PC-3 (cell line): Measurements from ENCODE around the gene C9.
"Not testable (repeated sequence)": the region's sequence is repeated elsewhere in the genome, so short reads cannot be mapped to it uniquely, and the experiment has no call there.

Source experiments
- CTCF ChIP-seq: fragments of 300-600 bp; sonication (generic); conservative IDR thresholded peaks from 2 replicates; pipeline ENCODE4 v1.5.1; 2017; ENCODE audit warnings: antibody characterized with exemption, low read depth, mild to moderate bottlenecking, low read length
- EZH2phosphoT487 ChIP-seq: fragments of 300-600 bp; sonication (generic); IDR thresholded peaks from 2 replicates; pipeline ENCODE4 v1.6.1; 2018; ENCODE audit warnings: mild to moderate bottlenecking, antibody characterized with exemption, low read length, borderline replicate concordance

GRCh38 chr5:39275865-39276264 lies 88.4 kb downstream of the C9 start:
- not testable (repeated sequence) for TF ChIP-seq CTCF, EZH2phosphoT487
